Subcutaneous abdominal adipose tissue (tissue), 5 donors: Measurements from ENCODE around the gene EPAS1.

Source experiments
- H3K27ac ChIP-seq: one replicate; pipeline ENCODE4 v1.7.0; 2013; ENCODE audit warnings: low read depth, mild to moderate bottlenecking, inconsistent platforms, low read length, moderate library complexity
- H3K27me3 ChIP-seq, 5 donors: one replicate each; pipeline ENCODE4 v1.7.0; 2013; ENCODE audit warnings: low read length in 5 of 5, inconsistent platforms in 1 of 5; ENCODE audit not compliant: control insufficient read depth in 5 of 5, insufficient read depth in 4 of 5
- H3K36me3 ChIP-seq, 5 donors: one replicate each; pipeline ENCODE4 v1.7.0; 2013; ENCODE audit warnings: low read length in 5 of 5; ENCODE audit not compliant: control insufficient read depth in 5 of 5, insufficient read depth in 5 of 5
- H3K4me1 ChIP-seq, 5 donors: one replicate each; pipeline ENCODE4 v1.7.0; 2013; ENCODE audit warnings: low read length in 5 of 5, mild to moderate bottlenecking in 3 of 5, moderate library complexity in 1 of 5; ENCODE audit not compliant: control insufficient read depth in 5 of 5, insufficient read depth in 5 of 5
- H3K4me3 ChIP-seq, 5 donors: one replicate each; pipeline ENCODE4 v1.7.0; 2013; ENCODE audit warnings: low read length in 5 of 5, low read depth in 1 of 5
- H3K9ac ChIP-seq, 5 donors: one replicate each; pipeline ENCODE4 v1.7.0; 2013; ENCODE audit warnings: low read length in 5 of 5, mild to moderate bottlenecking in 4 of 5, moderate library complexity in 3 of 5
- H3K9me3 ChIP-seq, 5 donors: one replicate each; pipeline ENCODE4 v1.7.0; 2013; ENCODE audit warnings: low read length in 5 of 5; ENCODE audit not compliant: control insufficient read depth in 5 of 5
- donor health status: healthy.
- donor health status: healthy.
- donor health status: healthy.
- donor health status: healthy.
- donor health status: healthy.

Gene EPAS1

GRCh38 chr2:46296840-46297545 lies at the start of gene EPAS1:
Gene EPAS1, plus strand, starts transcription at chr2:46297407. Its CDS starts 505 bp downstream, at chr2:46297912.
- Histone ChIP-seq H3K36me3 (no peaks in the 10 kb centered on the region), H3K9ac (peak within 1 kb of the TSS; percentile 90 to 97 (median 96)), H3K9me3 (no peaks in the 10 kb centered on the region), H3K4me1 (peaks cover 3 to 46% (median 36%) of the 10 kb centered on the region in 5 donors), H3K27ac (peak within 1 kb of the TSS; percentile 98), H3K4me3 (peak within 1 kb of the TSS; percentile 77 to 98 (median 86)), H3K27me3 (no peaks in the 10 kb centered on the region)

DNA sequence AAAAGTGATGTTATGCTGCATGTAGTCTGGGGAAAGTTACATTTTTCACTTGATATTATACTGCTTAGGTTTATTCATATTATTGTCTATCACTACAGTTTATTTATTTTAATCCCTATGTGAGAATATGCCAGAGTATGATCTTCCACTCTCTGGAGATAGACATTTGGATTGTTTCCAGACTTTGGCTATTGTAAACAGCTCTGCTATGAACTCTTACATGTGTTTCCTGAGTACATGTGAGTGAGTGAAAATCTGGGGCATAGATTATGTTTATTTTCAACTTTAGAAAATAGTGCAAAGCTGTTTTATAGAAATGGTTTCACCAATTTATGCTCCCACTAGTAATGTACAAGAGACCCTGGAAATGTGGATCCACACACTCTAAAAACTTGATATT lies 49.0 kb upstream of the EPAS1 start:
- H3K9me3 ChIP-seq: no peaks in the 10 kb centered on the region
- peak overlapping the region; percentile 50 for H3K27ac ChIP-seq
- H3K36me3 ChIP-seq: no peaks in the 10 kb centered on the region
- no peaks in the 10 kb centered on the region for H3K27me3 ChIP-seq
- H3K4me3 ChIP-seq: no peak overlapping the region
- H3K4me1 ChIP-seq: peaks cover 7 to 37% (median 26%) of the 10 kb centered on the region in 5 donors
- no peak overlapping the region for H3K9ac ChIP-seq

- no peaks in the 10 kb centered on the region for H3K27me3 ChIP-seq
- no peaks in the 10 kb centered on the region for H3K36me3 ChIP-seq
- H3K4me3 ChIP-seq: no peak overlapping the region
- H3K27ac ChIP-seq: no peak overlapping the region
- H3K9ac ChIP-seq: no peak overlapping the region
- peaks cover 7 to 42% (median 29%) of the 10 kb centered on the region in 5 donors for H3K4me1 ChIP-seq
- no peaks in the 10 kb centered on the region for H3K9me3 ChIP-seq
Observed at GRCh38 chr2:46249654-46250053, 47.6 kb upstream of the EPAS1 start.

- no peaks in the 10 kb centered on the region for H3K36me3 ChIP-seq
- peaks cover 4 to 56% (median 25%) of the 10 kb centered on the region in 5 donors for H3K4me1 ChIP-seq
- H3K9ac ChIP-seq: peak overlapping the region in 1 of 5 donors; percentile 21
- H3K9me3 ChIP-seq: no peaks in the 10 kb centered on the region
- no peaks in the 10 kb centered on the region for H3K27me3 ChIP-seq
- no peak overlapping the region for H3K4me3 ChIP-seq
- H3K27ac ChIP-seq: peak overlapping the region; percentile 43
Observed at GRCh38 chr2:46252891-46253659, 44.1 kb upstream of the EPAS1 start.

DNA sequence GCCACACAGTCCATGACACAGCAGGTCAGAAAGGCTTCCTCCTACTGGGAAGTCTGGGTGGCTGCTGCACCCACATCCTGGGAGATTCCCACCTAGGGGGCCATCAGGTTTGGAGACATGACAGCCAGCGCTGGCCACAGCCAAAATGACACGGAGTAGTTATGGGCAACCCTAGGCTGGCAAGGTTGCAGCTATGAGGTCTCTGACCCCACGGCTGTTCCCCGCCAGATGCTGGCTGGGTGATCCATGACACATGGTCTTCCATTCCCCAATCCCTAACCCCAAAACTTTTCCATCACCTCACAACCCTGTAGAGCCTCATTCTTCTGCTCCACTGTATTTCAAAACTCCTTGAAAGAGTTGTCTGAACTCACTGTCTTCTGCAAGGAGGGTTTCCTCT lies 42.7 kb upstream of the EPAS1 start:
- no peaks in the 10 kb centered on the region for H3K9me3 ChIP-seq
- no peak overlapping the region for H3K27ac ChIP-seq
- no peaks in the 10 kb centered on the region for H3K36me3 ChIP-seq
- H3K4me1 ChIP-seq: peaks cover 8 to 59% (median 27%) of the 10 kb centered on the region in 5 donors
- H3K9ac ChIP-seq: no peak overlapping the region
- H3K27me3 ChIP-seq: no peaks in the 10 kb centered on the region
- H3K4me3 ChIP-seq: no peak overlapping the region

DNA sequence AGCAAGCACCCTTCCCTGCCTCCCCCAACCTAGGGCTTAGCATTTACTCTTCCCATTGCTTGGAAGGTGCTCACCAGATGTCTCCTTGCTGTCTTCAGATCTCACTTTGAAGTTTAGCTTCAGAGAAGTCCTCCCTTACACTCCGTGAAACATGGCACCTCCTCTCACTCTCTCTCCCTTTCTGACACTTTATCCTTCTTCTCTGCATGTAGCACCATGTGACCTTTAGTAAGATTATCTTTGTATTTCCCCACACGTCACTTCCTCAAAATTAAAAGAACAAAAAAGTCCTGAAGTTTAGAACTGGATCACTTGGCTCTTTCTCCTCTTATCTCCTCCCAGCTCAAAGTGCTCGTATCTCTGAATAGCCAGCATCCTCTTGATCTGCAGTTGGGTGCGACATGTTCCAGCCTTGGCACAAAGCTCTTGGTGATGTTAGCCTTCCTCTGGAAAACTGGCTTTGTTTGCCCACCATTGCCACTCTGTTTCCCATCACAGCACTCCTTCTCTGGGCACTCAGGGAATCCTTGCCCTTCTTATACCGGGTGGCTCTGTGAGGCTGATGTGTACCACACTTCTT lies 40.6 kb upstream of the EPAS1 start:
- Histone ChIP-seq H3K36me3 (no peaks in the 10 kb centered on the region), H3K9ac (no peak overlapping the region), H3K4me1 (peaks cover 8 to 63% (median 40%) of the 10 kb centered on the region in 5 donors), H3K4me3 (no peak overlapping the region), H3K27ac (peak overlapping the region; percentile 2), H3K9me3 (no peaks in the 10 kb centered on the region), H3K27me3 (no peaks in the 10 kb centered on the region)

DNA sequence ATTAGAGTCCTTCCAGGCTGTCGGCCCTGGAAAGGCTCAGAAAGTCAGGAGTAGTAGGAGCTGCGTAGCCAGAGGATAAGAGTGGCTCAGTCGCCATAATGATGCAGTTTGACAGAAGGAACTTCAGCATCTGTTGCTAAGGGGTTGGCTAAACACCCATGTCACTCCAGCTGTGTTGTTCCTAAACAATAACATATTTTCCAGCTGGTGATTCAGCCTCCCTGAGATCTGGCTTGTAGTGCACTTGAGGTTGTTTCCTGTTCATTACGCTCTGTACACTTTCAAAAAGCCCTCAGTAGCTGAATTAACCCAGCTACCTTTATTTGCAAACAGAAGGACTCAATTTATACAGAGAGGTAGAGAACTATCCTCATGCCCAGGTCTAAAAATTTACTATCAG lies 39.7 kb upstream of the EPAS1 start:
- H3K36me3 ChIP-seq: no peaks in the 10 kb centered on the region
- no peaks in the 10 kb centered on the region for H3K27me3 ChIP-seq
- H3K9me3 ChIP-seq: no peaks in the 10 kb centered on the region
- peaks cover 5 to 55% (median 33%) of the 10 kb centered on the region in 5 donors for H3K4me1 ChIP-seq
- no peak overlapping the region for H3K4me3 ChIP-seq
- no peak overlapping the region for H3K27ac ChIP-seq
- no peak overlapping the region for H3K9ac ChIP-seq

GRCh38 chr2:46257980-46258379 lies 39.2 kb upstream of the EPAS1 start:
- Histone ChIP-seq H3K27me3 (no peaks in the 10 kb centered on the region), H3K4me3 (no peak overlapping the region), H3K4me1 (peaks cover 2 to 51% (median 28%) of the 10 kb centered on the region in 5 donors), H3K27ac (no peak overlapping the region), H3K9me3 (no peaks in the 10 kb centered on the region), H3K36me3 (no peaks in the 10 kb centered on the region), H3K9ac (no peak overlapping the region)

GRCh38 chr2:46258937-46259776 lies 38.0 kb upstream of the EPAS1 start:
- Histone ChIP-seq H3K4me3 (peak overlapping the region in 1 of 5 donors; percentile 25), H3K4me1 (peaks cover 2 to 44% (median 24%) of the 10 kb centered on the region in 5 donors), H3K36me3 (no peaks in the 10 kb centered on the region), H3K9ac (peak overlapping the region in 1 of 5 donors; percentile 9), H3K9me3 (no peaks in the 10 kb centered on the region), H3K27me3 (no peaks in the 10 kb centered on the region), H3K27ac (peak overlapping the region; percentile 27)
